SU-DHL-6 (cell line): ENCODE measurements around the gene RBBP4.

Experiments used
- H2AFZ ChIP-seq: fragments of 200-600 bp; sonication (generic); 2 replicates; pipeline ENCODE4 v1.6.1; 2014; ENCODE audit warnings: low read depth, mild to moderate bottlenecking, moderate library complexity, mixed read lengths, antibody characterized with exemption, low read length; ENCODE audit not compliant: severe bottlenecking
- H3F3A ChIP-seq: fragments of 200-600 bp; shearing (Covaris generic); 2 replicates; pipeline ENCODE4 v1.6.0; 2016; ENCODE audit warnings: antibody characterized with exemption, mild to moderate bottlenecking; ENCODE audit not compliant: insufficient read depth
- H3K27ac ChIP-seq: fragments of 200-600 bp; sonication (generic); 2 replicates; pipeline ENCODE4 v1.5.1; 2016; ENCODE audit warnings: low read depth, mild to moderate bottlenecking, low read length, moderate library complexity, mixed read lengths
- H3K27me3 ChIP-seq: fragments of 200-600 bp; sonication (generic), shearing (Covaris generic); 2 replicates; pipeline ENCODE4 v1.6.0; 2014; ENCODE audit warnings: mild to moderate bottlenecking, low read length
- H3K36me3 ChIP-seq: fragments of 200-600 bp; sonication (generic); 2 replicates; pipeline ENCODE4 v1.6.1; 2014; ENCODE audit warnings: mild to moderate bottlenecking, low read length, mixed read lengths
- H3K4me2 ChIP-seq: fragments of 300-600, 200-600 bp; shearing (Covaris generic), sonication (generic); 2 replicates; pipeline ENCODE4 v1.6.0; 2014; ENCODE audit warnings: low read length, low read depth, mild to moderate bottlenecking; ENCODE audit not compliant: poor library complexity, severe bottlenecking
- H3K4me3 ChIP-seq: fragments of 200-600 bp; sonication (generic); 2 replicates; pipeline ENCODE4 v1.5.1; 2014; ENCODE audit warnings: antibody characterized with exemption, low read length, mild to moderate bottlenecking, mixed read lengths; ENCODE audit not compliant: insufficient read depth, poor library complexity, severe bottlenecking
- H3K79me2 ChIP-seq: fragments of 200-600 bp; sonication (generic); 2 replicates; pipeline ENCODE4 v1.6.1; 2014; ENCODE audit warnings: mild to moderate bottlenecking, low read length, moderate library complexity; ENCODE audit not compliant: insufficient read depth
- H3K9ac ChIP-seq: fragments of 200-600 bp; sonication (generic); 2 replicates; pipeline ENCODE4 v1.7.0; 2014; ENCODE audit warnings: mild to moderate bottlenecking, low read length
- H3K9me2 ChIP-seq: fragments of 200-600 bp; sonication (generic); replicated peaks from 2 replicates; pipeline ENCODE4 v1.6.1; 2014; ENCODE audit warnings: low read length; ENCODE audit not compliant: insufficient read depth
- H3K9me3 ChIP-seq: fragments of 200-600 bp; sonication (generic); 2 replicates; pipeline ENCODE4 v1.6.1; 2014; ENCODE audit warnings: low read length, mixed read lengths; ENCODE audit not compliant: insufficient read depth
- H4K20me1 ChIP-seq: fragments of 200-600 bp; sonication (generic); 2 replicates; pipeline ENCODE4 v1.6.1; 2014; ENCODE audit warnings: low read depth, mild to moderate bottlenecking, antibody characterized with exemption, low read length, moderate library complexity, mixed read lengths
- CTCF ChIP-seq: fragments of 200-600 bp; sonication (generic); IDR thresholded peaks from one replicate; pipeline ENCODE4 v1.5.1; 2017; ENCODE audit warnings: antibody characterized with exemption, mild to moderate bottlenecking, low read length, moderate library complexity; ENCODE audit not compliant: insufficient read depth, poor library complexity, severe bottlenecking
- EZH2phosphoT487 ChIP-seq: fragments of 200-600 bp; sonication (generic), shearing (Covaris generic); conservative IDR thresholded peaks from 2 replicates; pipeline ENCODE4 v1.6.1; 2018; ENCODE audit warnings: mild to moderate bottlenecking, antibody characterized with exemption, low read length, moderate library complexity, mixed read lengths

The RBBP4 gene

GRCh38 chr1:32684167-32684811 is 33.3 kb downstream of the RBBP4 start:
- no peaks in the 10 kb centered on the region for H3K79me2 ChIP-seq
- H3K4me3 ChIP-seq, result no peak overlapping the region
- H3F3A ChIP-seq, result peaks cover 56% of the 10 kb centered on the region
- H4K20me1 ChIP-seq, result no peaks in the 10 kb centered on the region
- no peak overlapping the region for H2AFZ ChIP-seq
- H3K9me3 ChIP-seq, result no peaks in the 10 kb centered on the region
- H3K9ac ChIP-seq, result no peak overlapping the region
- no peak overlapping the region for H3K27ac ChIP-seq
- no peak overlapping the region for H3K4me2 ChIP-seq
- no peaks in the 10 kb centered on the region for H3K9me2 ChIP-seq
- TF ChIP-seq CTCF, result no peak
- no peak for TF ChIP-seq EZH2phosphoT487
- H3K36me3 ChIP-seq, result peaks cover 34% of the 10 kb centered on the region; the same call in 1 of the 2 replicates
- H3K27me3 ChIP-seq, result no peaks in the 10 kb centered on the region

DNA sequence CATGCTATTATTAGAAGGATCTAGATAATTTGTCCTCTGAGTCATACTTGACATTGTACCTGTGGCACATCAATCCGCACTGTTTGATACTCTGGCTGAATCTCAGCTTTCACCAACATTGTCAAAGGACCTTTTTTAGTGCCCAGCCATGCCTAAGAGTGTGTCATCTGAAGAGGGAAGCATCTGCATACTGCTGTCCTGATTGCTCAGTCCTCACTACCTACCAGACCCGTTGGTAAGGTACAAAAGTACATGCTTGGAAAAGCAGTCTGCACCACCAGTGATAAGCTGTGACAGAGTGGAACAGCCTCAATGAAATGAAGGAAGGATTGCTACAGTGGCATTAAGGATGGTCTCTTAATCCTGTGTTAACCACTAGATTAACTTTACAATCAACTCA is 34.5 kb downstream of the RBBP4 start:
- Histone ChIP-seq H4K20me1 (no peaks in the 10 kb centered on the region), H3K9me2 (no peaks in the 10 kb centered on the region), H3K4me3 (no peak overlapping the region), H3K9ac (no peak overlapping the region), H3K27ac (no peak overlapping the region), H3K36me3 (peaks cover 30% of the 10 kb centered on the region; the same call in 1 of the 2 replicates), H2AFZ (no peak overlapping the region), H3K9me3 (no peaks in the 10 kb centered on the region), H3K4me2 (no peak overlapping the region), H3F3A (peaks cover 56% of the 10 kb centered on the region), H3K27me3 (no peaks in the 10 kb centered on the region), H3K79me2 (no peaks in the 10 kb centered on the region)
- TF ChIP-seq EZH2phosphoT487, result no peak
- no peak for TF ChIP-seq CTCF

DNA sequence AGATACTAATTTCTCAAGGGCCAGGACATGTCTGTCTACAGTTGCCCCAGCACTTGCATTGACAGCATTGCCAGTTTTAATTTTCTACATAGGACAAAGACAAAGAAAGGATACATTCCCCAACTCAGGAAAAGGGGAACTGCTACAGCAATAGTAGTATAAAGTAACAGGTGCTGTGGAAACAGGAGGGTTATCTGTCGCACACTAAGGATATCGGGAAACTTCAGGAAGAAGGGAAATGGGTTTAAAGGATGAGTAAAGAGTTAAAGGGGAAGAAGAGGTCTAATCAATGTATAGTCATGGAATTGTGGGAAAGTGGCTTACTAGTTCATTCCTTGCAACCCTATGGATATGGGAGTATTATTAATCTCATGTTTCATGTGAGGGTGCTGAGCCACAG is 35.4 kb downstream of the RBBP4 start:
- Histone ChIP-seq H3K4me3 (no peak overlapping the region), H3K27ac (no peak overlapping the region), H3K27me3 (no peaks in the 10 kb centered on the region), H3K9me2 (no peaks in the 10 kb centered on the region), H4K20me1 (no peaks in the 10 kb centered on the region), H3K4me2 (no peak overlapping the region), H3K79me2 (no peaks in the 10 kb centered on the region), H3K36me3 (peaks cover 21% of the 10 kb centered on the region; the same call in 1 of the 2 replicates), H3F3A (peaks cover 52% of the 10 kb centered on the region), H3K9me3 (no peaks in the 10 kb centered on the region), H2AFZ (no peak overlapping the region), H3K9ac (no peak overlapping the region)
- TF ChIP-seq EZH2phosphoT487 (no peak), CTCF (no peak)
